Activated CD4-positive, alpha-beta T cell treated with anti-CD3 and anti-CD28 coated beads, Interleukin-2, amount 10 ng/mL, durations not matched to agents 24 days and 14 days (primary cell): Measurements from ENCODE around the gene CNN2. TPM values are rescaled to one million over a fixed set of nuclear protein-coding genes. Genes with fewer than 3 reads are reported as not detected.

ENCODE experiments used
- DNase-seq: peaks from one replicate; pipeline ENCODE4 v3.0.0; 2022
- H3K27ac Mint-ChIP-seq: one replicate; pipeline ENCODE4 v1.8.0; 2022; ENCODE audit warnings: mild to moderate bottlenecking, mixed read lengths
- H3K27me3 Mint-ChIP-seq: one replicate; pipeline ENCODE4 v1.8.0; 2022; ENCODE audit warnings: mixed read lengths
- H3K36me3 Mint-ChIP-seq: one replicate; pipeline ENCODE4 v1.8.0; 2022; ENCODE audit warnings: low read depth, mild to moderate bottlenecking, mixed read lengths
- H3K4me1 Mint-ChIP-seq: one replicate; pipeline ENCODE4 v1.8.0; 2021; ENCODE audit warnings: mixed read lengths
- H3K4me3 Mint-ChIP-seq: one replicate; pipeline ENCODE4 v1.8.0; 2022; ENCODE audit warnings: mild to moderate bottlenecking, moderate library complexity, mixed read lengths
- H3K9me3 Mint-ChIP-seq: one replicate; pipeline ENCODE4 v1.8.0; 2021; ENCODE audit warnings: mixed read lengths
- intact Hi-C: fragments of 100-400 bp; cut with micrococcal nuclease; formaldehyde crosslinking; loops from one replicate; pipeline ENCODE4 v1.15.1; 2023
- total RNA-seq: library from RNA; stranded (reverse); gene quantifications from 2 replicates; pipeline ENCODE4 v1.2.3, GENCODE V29; 2022

Gene CNN2
- total RNA-seq, 1 donor from 2014 or later = 112 TPM

DNA sequence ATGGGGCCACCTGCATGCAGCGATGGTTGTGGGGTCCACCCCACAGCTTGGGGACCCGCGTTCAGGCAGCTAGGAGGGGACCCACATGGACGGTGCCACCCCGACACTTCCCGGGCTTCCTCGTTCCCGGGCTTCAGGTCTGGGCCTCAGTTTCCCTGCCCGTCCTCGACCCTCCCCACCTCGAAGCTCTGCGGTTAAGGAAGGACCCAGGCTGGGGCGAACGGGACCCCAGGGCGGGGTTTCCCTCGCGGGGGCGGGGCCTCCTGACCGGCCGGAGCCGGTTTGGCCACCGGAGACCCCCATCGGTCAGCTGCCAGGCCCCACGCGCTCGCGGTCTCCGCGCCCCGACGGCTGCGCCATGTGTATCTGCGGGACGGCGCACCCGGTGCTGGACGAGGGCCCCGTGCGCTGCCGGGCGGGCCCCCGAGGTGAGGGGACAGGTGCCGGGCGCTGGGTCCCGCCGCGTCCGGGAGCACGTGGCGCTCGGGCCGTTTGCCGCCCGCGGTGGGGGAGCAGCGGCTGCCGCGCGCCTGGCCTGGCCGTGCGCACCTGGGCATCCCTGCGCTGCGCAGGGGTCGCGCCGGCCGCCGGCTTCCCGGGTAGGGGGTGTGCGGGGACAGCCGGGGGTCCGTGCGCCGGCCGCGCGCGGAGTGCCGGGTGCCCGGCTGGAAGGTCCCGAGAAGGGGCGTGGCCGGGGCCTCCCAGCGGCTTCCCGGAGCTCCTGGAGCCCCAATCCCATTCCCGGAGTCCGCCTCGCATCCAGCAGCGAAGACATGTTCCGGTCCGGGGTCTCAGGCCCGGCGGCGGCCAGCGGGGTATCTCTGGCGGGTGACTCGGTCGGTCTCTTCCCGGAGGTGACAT is 44.8 kb downstream of the CNN2 start:
- Mint-ChIP-seq H3K27ac (peak overlapping the region; percentile 86), H3K4me1 (peaks cover 37% of the 10 kb centered on the region)

DNA sequence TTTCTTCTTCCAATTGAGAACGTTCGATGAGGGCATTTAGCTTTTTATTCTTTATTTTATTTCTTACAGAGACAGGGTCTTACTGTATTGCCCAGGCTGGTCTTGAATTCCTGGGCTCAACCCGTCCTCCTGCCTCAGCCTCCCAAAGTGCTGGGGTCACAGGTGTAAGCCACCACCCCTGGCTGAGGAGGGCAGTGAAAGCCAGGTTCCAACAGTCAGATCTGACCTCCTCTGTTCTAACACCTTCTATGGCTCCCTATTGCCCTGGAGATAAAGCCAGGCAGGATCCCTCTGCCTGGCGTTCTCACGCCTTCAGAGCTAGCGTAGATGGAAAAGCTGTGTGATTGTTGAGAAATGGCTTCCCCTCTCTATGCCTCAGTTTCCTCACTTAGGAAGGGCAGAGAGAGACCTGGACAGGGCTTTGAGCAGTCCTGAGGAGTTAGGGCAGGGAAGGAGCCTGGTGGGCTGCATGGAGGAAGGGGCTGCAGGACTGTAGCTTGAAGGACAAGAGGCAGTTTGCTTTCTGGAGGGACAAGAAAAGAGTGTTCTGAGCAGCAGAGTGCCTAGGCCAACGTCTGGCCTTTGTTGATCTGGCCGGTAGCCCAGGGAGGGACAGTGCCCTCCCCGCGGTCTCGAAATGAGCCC is 46.1 kb downstream of the CNN2 start:
- H3K4me1 Mint-ChIP-seq = peaks cover 43% of the 10 kb centered on the region
- peak overlapping the region; percentile 86 for H3K27ac Mint-ChIP-seq
- no peaks in the 10 kb centered on the region for H3K9me3 Mint-ChIP-seq
- peaks cover 2% of the 10 kb centered on the region for H3K27me3 Mint-ChIP-seq
- H3K4me3 Mint-ChIP-seq = peak overlapping the region; percentile 79
- intact Hi-C loops = no loop called here
- DNase-seq = no peak
- peaks cover 58% of the 10 kb centered on the region for H3K36me3 Mint-ChIP-seq

More for the DNA sequence above, 44.8 kb downstream of the CNN2 start:
- H3K4me3 Mint-ChIP-seq = peak overlapping the region; percentile 79
- intact Hi-C loops = no loop called here
- no peaks in the 10 kb centered on the region for H3K9me3 Mint-ChIP-seq
- peaks cover 50% of the 10 kb centered on the region for H3K36me3 Mint-ChIP-seq
- H3K27me3 Mint-ChIP-seq = peaks cover 2% of the 10 kb centered on the region
- no peak for DNase-seq

DNA sequence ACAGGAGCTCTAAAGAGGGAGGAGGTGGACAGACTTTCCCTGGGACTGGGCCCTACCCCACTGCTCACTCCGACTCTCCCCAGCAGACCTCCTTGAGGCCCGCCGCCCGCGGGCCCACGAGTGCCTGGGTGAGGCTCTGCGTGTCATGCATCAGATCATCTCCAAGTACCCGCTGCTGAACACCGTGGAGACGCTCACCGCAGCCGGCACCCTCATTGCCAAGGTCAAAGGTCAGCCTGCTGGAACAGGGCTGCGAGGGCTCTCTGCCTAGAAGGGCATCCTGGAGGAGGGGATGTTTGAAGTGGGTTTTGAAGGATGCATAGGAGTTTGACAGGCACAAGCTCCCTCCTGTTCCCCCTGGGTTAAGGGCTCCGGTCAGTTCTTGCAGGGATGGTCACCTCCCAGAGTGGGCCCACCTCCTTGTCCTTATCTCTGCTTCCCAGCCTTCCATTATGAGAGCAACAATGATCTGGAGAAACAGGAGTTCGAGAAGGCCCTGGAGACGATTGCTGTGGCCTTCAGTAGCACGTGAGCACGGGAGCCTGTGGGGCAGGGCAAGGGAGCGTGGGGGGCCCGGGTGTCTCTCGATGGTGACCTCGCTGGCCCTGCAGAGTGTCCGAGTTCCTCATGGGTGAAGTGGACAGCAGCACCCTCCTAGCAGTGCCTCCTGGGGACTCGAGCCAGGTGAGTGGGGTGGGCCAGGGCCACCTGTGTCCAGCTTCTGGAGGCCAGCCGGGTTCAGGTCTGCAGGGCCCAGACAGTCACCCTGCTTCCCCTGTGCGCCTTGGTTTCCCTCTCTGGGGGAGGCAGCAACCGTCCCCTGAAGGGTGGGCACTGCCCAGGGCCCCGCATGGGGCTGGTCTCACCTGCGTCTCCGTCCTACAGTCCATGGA is 46.9 kb downstream of the CNN2 start:
- Mint-ChIP-seq H3K27me3 (peaks cover 2% of the 10 kb centered on the region), H3K4me1 (peaks cover 47% of the 10 kb centered on the region), H3K36me3 (peaks cover 65% of the 10 kb centered on the region), H3K9me3 (no peaks in the 10 kb centered on the region), H3K4me3 (peak overlapping the region; percentile 40), H3K27ac (peak overlapping the region; percentile 62)
- peak; percentile 68 for DNase-seq
- intact Hi-C loops = no loop called here

DNA sequence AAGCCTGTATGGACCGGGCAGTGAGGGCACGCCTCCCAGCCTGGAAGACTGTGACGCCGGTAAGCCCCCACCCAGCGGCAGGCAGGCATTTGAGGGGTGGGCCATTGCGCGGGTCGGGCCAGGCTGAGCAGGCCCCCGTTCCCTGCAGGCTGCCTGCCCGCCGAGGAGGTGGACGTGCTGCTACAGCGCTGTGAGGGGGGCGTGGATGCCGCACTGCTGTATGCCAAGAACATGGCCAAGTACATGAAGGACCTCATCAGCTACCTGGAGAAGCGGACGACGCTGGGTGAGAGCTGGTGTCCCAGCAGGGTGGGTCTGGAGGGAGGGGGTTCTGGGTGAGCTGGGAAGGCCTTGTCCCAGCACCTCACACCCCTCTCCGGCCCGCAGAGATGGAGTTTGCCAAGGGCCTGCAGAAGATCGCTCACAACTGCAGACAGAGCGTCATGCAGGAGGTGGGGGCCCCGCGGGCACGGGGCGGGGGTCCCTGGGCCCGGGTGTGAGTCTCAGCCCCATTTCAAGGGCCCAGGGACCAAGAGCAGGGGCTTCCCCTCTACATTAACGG is 47.6 kb downstream of the CNN2 start:
- H3K4me3 Mint-ChIP-seq = peak overlapping the region; percentile 72
- H3K9me3 Mint-ChIP-seq = no peaks in the 10 kb centered on the region
- intact Hi-C loops = no loop called here
- H3K27me3 Mint-ChIP-seq = peaks cover 2% of the 10 kb centered on the region
- H3K27ac Mint-ChIP-seq = peak overlapping the region; percentile 77
- no peak for DNase-seq
- peaks cover 42% of the 10 kb centered on the region for H3K4me1 Mint-ChIP-seq
- H3K36me3 Mint-ChIP-seq = peaks cover 62% of the 10 kb centered on the region

DNA sequence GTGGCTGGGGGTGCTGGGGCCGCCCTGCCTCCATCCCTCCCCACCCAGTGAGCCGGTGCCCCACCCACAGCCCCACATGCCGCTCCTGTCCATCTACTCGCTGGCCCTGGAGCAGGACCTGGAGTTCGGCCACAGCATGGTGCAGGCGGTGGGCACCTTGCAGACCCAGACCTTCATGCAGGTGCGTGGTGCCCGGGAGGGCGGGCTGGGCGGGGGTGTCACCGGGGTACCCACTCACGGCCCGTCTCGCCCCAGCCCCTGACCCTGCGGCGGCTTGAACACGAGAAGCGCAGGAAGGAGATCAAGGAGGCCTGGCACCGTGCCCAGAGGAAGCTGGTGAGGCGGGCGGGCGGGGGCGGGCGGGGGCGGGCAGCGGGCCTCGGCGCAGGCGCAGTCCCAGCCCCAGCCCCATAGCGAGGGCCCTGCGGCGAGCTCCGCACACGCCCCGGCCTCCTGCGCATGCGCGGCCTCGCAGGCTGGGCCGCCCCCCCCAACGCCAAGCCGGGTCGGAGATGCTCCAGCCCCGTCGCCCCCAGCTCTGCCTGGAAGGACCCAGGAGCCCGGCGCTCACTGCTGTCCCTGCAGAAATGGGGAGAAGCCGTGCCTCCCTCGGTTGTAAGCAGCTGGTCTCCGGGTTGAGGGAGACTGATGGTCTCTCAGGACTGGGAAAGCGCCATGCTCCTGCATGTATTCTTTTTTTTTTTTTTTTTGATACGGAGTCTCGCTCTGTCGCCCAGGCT is 48.3 kb downstream of the CNN2 start:
- Mint-ChIP-seq H3K27me3 (peaks cover 2% of the 10 kb centered on the region), H3K36me3 (peaks cover 60% of the 10 kb centered on the region), H3K4me3 (peak overlapping the region; percentile 78), H3K9me3 (no peaks in the 10 kb centered on the region), H3K27ac (peak overlapping the region; percentile 89), H3K4me1 (peaks cover 42% of the 10 kb centered on the region)
- intact Hi-C loops = loop anchor here (5.0 kb wide), 1 partner anchor 152 kb away; no protein-coding TSS in a partner anchor
- DNase-seq = peak; percentile 94

DNA sequence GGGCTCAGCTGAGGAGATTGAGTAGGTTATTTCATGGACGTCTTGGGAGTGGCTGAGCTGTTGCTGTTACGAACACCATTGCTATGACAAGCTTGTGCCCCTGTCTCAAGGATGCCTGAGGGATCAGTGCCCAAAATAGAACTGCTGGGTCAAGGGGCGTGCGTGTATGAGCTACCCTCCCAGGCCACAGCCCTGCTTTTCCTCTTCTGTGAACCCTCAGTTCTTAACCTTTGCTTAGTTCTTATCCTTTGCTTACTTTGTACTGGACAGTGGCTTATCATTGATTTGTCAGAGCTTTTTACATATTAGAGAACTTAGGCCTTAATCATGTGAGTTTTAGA is 49.6 kb downstream of the CNN2 start:
- Mint-ChIP-seq H3K9me3 (no peaks in the 10 kb centered on the region), H3K4me1 (peaks cover 45% of the 10 kb centered on the region), H3K36me3 (peaks cover 70% of the 10 kb centered on the region), H3K27ac (peak overlapping the region; percentile 89), H3K4me3 (peak overlapping the region; percentile 78), H3K27me3 (peaks cover 2% of the 10 kb centered on the region)
- intact Hi-C loops = loop anchor here (2.0 to 5.0 kb wide), 3 partner anchors 19 to 154 kb away; partner anchors contain the start of genes ABCA7 and POLR2E
- DNase-seq = no peak

DNA sequence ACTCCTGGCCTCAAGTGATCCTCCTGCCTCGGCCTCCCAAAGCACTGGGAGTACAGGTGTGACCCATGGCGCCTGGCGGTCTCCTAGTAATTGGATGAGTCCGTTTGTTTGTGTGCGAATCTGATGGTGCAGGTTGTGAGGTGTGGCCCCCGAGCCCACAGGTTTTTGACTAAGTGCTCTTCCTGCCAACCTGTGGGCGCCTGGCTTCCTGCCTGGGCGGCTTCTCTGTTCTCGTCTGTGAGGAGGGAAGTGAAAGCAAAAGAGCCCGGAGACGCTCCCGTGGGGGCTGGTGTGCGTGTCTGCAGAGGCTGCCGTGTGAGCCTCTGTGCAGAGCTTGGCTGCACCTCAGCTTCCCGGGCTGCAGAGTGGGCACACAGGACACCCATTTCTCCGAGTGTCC is 50.5 kb downstream of the CNN2 start:
- peaks cover 2% of the 10 kb centered on the region for H3K27me3 Mint-ChIP-seq
- peaks cover 73% of the 10 kb centered on the region for H3K36me3 Mint-ChIP-seq
- DNase-seq = peak; percentile 98
- H3K9me3 Mint-ChIP-seq = no peaks in the 10 kb centered on the region
- peak overlapping the region; percentile 93 for H3K27ac Mint-ChIP-seq
- intact Hi-C loops = loop anchor here (1.0 to 5.0 kb wide), 5 partner anchors 10 to 155 kb away; partner anchors contain the start of genes ABCA7, ARHGAP45 and POLR2E
- peak overlapping the region; percentile 88 for H3K4me3 Mint-ChIP-seq
- peaks cover 43% of the 10 kb centered on the region for H3K4me1 Mint-ChIP-seq

DNA sequence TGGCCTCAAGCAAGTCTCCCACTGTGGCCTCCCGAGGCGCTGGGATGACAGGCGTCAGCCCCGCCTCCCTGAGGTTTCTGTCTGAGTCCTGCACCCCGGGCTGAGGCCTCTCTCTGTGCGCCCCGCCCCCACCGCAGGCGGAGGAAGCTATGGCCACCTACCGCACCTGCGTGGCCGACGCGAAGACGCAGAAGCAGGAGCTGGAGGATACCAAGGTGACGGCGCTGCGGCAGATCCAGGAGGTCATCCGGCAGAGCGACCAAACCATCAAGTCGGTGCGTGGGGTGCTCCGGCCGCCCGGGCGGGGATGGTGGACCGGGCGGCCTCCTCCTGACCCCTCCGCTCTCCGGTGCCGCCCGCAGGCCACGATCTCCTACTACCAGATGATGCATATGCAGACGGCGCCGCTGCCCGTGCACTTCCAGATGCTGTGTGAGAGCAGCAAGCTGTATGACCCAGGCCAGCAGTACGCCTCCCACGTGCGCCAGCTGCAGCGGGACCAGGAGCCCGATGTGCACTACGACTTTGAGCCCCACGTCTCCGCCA is 53.2 kb downstream of the CNN2 start:
- Mint-ChIP-seq H3K27ac (peak overlapping the region; percentile 76), H3K27me3 (peaks cover 2% of the 10 kb centered on the region), H3K36me3 (peaks cover 62% of the 10 kb centered on the region), H3K4me1 (peaks cover 31% of the 10 kb centered on the region), H3K4me3 (peak overlapping the region; percentile 88), H3K9me3 (no peaks in the 10 kb centered on the region)
- DNase-seq = peak; percentile 92
- intact Hi-C loops = loop anchor here (2.0 to 5.0 kb wide), 2 partner anchors 15 to 157 kb away; no protein-coding TSS in a partner anchor

DNA sequence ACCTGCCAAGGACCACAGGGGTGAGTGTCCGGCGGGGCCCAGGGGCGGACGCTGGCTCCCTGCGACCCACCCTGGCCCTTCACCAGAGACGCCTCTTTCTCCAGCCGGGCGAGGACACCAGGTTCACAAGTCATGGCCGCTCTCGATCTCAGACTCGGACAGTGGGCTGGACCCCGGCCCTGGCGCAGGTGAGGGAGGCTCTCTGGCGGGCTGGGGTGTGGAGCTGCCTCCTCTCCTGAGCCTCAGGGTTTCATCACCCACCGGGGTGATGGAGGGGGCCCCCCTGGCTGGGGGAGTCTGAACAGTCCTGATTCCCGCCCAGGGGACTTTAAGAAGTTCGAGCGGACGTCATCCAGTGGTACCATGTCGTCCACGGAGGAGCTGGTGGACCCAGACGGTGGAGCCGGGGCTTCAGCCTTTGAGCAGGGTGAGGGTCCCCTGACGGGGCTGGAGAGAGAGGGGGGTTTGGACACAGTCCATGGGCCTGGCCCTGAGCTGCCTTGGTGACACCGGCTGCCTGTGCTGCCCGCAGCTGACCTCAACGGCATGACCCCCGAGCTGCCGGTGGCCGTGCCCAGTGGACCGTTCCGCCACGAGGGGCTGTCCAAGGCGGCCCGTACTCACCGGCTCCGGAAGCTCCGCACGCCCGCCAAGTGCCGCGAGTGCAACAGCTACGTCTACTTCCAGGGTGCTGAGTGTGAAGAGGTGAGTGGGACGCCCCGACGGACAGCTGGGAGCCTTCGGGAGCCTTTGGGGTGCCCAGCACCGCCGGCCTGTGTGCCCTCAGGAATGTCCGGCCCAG is 54.2 kb downstream of the CNN2 start:
- intact Hi-C loops = loop anchor here (2.0 kb wide), 1 partner anchor 16 kb away; no protein-coding TSS in a partner anchor
- Mint-ChIP-seq H3K27me3 (peaks cover under 1% of the 10 kb centered on the region), H3K9me3 (no peaks in the 10 kb centered on the region), H3K4me3 (no peak overlapping the region), H3K27ac (peak overlapping the region; percentile 34), H3K36me3 (peaks cover 67% of the 10 kb centered on the region), H3K4me1 (peaks cover 34% of the 10 kb centered on the region)
- DNase-seq = no peak

DNA sequence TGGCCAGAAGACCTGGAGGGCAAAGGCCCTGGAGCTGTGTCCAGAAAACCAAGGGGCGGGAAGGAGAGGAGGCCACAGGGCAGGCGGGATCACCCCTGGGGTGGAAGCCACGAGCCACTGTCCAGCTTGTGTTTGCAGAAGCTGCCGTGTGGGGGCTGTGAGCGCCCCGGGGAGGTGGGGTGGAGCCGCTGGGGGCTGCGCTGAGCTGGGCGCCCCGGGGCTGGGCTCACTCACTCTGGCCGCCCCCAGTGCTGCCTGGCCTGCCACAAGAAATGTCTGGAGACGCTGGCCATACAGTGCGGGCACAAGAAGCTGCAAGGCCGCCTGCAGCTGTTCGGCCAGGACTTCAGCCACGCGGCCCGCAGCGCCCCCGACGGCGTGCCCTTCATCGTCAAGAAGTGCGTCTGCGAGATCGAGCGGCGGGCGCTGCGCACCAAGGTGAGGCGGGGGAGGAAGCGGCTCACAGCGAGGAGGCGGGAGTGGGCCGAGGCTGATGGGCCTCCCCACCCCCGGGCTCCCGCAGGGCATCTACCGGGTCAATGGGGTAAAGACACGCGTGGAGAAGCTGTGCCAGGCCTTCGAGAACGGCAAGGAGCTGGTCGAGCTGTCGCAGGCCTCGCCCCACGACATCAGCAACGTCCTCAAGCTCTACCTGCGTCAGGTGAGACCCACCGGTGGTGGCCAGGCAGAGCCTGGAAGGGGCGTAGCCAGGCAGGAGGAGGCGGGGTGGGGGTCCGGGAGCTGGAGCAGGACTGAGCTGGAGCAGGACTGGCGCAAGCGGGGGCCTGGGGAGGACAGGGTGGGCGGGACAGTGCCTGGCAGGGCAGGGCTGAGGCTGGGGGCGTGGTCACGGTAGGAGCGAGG is 55.1 kb downstream of the CNN2 start:
- DNase-seq = no peak
- H3K4me1 Mint-ChIP-seq = peaks cover 27% of the 10 kb centered on the region
- peaks cover 61% of the 10 kb centered on the region for H3K36me3 Mint-ChIP-seq
- H3K9me3 Mint-ChIP-seq = no peaks in the 10 kb centered on the region
- H3K4me3 Mint-ChIP-seq = no peak overlapping the region
- peak overlapping the region; percentile 37 for H3K27ac Mint-ChIP-seq
- no peaks in the 10 kb centered on the region for H3K27me3 Mint-ChIP-seq
- intact Hi-C loops = loop anchor here (2.0 kb wide), 1 partner anchor 17 kb away; no protein-coding TSS in a partner anchor
